HEK293 (cell line): Measurements from ENCODE around the gene BAIAP2.

Source experiments
- CTCF ChIA-PET: fragments of 350-600 bp; formaldehyde crosslinking; extraction: SDS; loops from one replicate; lab custom pipeline; 2021; ENCODE audit warnings: antibody characterized with exemption; lab: Yijun Ruan, JAX
- POLR2A ChIA-PET: fragments of 300-600 bp; formaldehyde crosslinking; extraction: SDS; loops from one replicate; lab custom pipeline; 2020; ENCODE audit warnings: antibody characterized with exemption, inconsistent platforms; lab: Yijun Ruan, JAX
- H3K27ac ChIP-seq: fragments of 200-500 bp; sonication (Bioruptor generic); 2 replicates; pipeline ENCODE4 v1.5.1; 2014; ENCODE audit warnings: low read depth, low read length, control low read depth, inconsistent platforms; ENCODE audit errors: extremely low read depth
- H3K36me3 ChIP-seq, 2 experiments: fragments of 200-500 bp in 1 of 2; sonication (Bioruptor generic) in 1 of 2; 1 replicate in 1 of 2; 2 replicates in 1 of 2; pipeline ENCODE4 v1.5.1; 2014 to 2017; ENCODE audit warnings: inconsistent platforms in 2 of 2, low read length in 2 of 2; ENCODE audit not compliant: control insufficient read depth in 2 of 2, insufficient read depth in 1 of 2
- H3K4me1 ChIP-seq: fragments of 200-500 bp; sonication (Bioruptor generic); 2 replicates; pipeline ENCODE4 v1.5.1; 2014; ENCODE audit warnings: mild to moderate bottlenecking, low read length, inconsistent platforms; ENCODE audit not compliant: control insufficient read depth, insufficient read depth
- H3K4me3 ChIP-seq: 2 replicates; pipeline ENCODE4 v1.5.1; 2011; ENCODE audit warnings: low read depth, mild to moderate bottlenecking, control low read depth, low read length, moderate library complexity
- H3K9me3 ChIP-seq: fragments of 200-500 bp; sonication (Bioruptor generic); 2 replicates; pipeline ENCODE4 v1.5.1; 2014; ENCODE audit warnings: low read depth, low read length, inconsistent platforms; ENCODE audit not compliant: control insufficient read depth, insufficient read depth
- GLIS2 ChIP-seq: fragments of 450-650 bp; formaldehyde crosslinking; IDR thresholded peaks from 2 replicates; pipeline ENCODE4 v1.5.1; 2016; ENCODE audit warnings: missing biosample characterization, missing genetic modification characterization
- OVOL3 ChIP-seq: fragments of 450-650 bp; formaldehyde crosslinking; IDR thresholded peaks from 2 replicates; pipeline ENCODE4 v1.5.1; 2016; ENCODE audit warnings: missing biosample characterization, missing genetic modification characterization
- SALL2 ChIP-seq: fragments of 450-650 bp; formaldehyde crosslinking; IDR thresholded peaks from 2 replicates; pipeline ENCODE4 v1.5.0; 2017; ENCODE audit warnings: missing biosample characterization, mild to moderate bottlenecking, missing genetic modification characterization, borderline replicate concordance
- SP2 ChIP-seq: fragments of 450-650 bp; formaldehyde crosslinking; IDR thresholded peaks from 2 replicates; pipeline ENCODE4 v1.5.1; 2016; ENCODE audit warnings: missing biosample characterization, missing genetic modification characterization
- ZBTB21 ChIP-seq: fragments of 450-650 bp; formaldehyde crosslinking; IDR thresholded peaks from 2 replicates; pipeline ENCODE4 v1.5.1; 2017; ENCODE audit warnings: missing biosample characterization, missing genetic modification characterization
- ZBTB26 ChIP-seq: fragments of 450-650 bp; formaldehyde crosslinking; optimal IDR thresholded peaks from 2 replicates; pipeline ENCODE3; 2016; ENCODE audit warnings: missing biosample characterization, mild to moderate bottlenecking, missing genetic modification characterization
- ZBTB44 ChIP-seq: fragments of 450-650 bp; IDR thresholded peaks from 2 replicates; pipeline ENCODE4 v1.5.1; 2018; ENCODE audit warnings: missing biosample characterization, mild to moderate bottlenecking, missing genetic modification characterization
- ZBTB49 ChIP-seq: fragments of 450-650 bp; formaldehyde crosslinking; IDR thresholded peaks from 2 replicates; pipeline ENCODE4 v1.5.1; 2016; ENCODE audit warnings: missing biosample characterization, missing genetic modification characterization, low read depth
- ZIC2 ChIP-seq: fragments of 450-650 bp; formaldehyde crosslinking; IDR thresholded peaks from 2 replicates; pipeline ENCODE4 v1.5.1; 2016; ENCODE audit warnings: missing biosample characterization, missing genetic modification characterization
- ZNF175 ChIP-seq: fragments of 450-650 bp; formaldehyde crosslinking; IDR thresholded peaks from 2 replicates; pipeline ENCODE4 v1.5.1; 2016; ENCODE audit warnings: missing biosample characterization, missing genetic modification characterization
- ZNF223 ChIP-seq: fragments of 450-650 bp; formaldehyde crosslinking; IDR thresholded peaks from 2 replicates; pipeline ENCODE4 v1.5.1; 2016; ENCODE audit warnings: missing biosample characterization, missing genetic modification characterization
- ZNF248 ChIP-seq: fragments of 450-650 bp; formaldehyde crosslinking; IDR thresholded peaks from 2 replicates; pipeline ENCODE4 v1.5.1; 2017; ENCODE audit warnings: missing biosample characterization, missing genetic modification characterization
- ZNF48 ChIP-seq: fragments of 450-650 bp; formaldehyde crosslinking; IDR thresholded peaks from 2 replicates; pipeline ENCODE4 v1.5.1; 2016; ENCODE audit warnings: missing biosample characterization, missing genetic modification characterization
- ZNF654 ChIP-seq: fragments of 450-650 bp; formaldehyde crosslinking; IDR thresholded peaks from 2 replicates; pipeline ENCODE4 v1.5.1; 2016; ENCODE audit warnings: low read depth, missing biosample characterization, missing genetic modification characterization
- ZNF701 ChIP-seq: fragments of 450-650 bp; formaldehyde crosslinking; IDR thresholded peaks from 2 replicates; pipeline ENCODE4 v1.5.1; 2016; ENCODE audit warnings: missing biosample characterization, missing genetic modification characterization
- ZNF776 ChIP-seq: fragments of 450-650 bp; formaldehyde crosslinking; IDR thresholded peaks from 2 replicates; pipeline ENCODE4 v1.5.0; 2017; ENCODE audit warnings: missing biosample characterization, missing genetic modification characterization, borderline replicate concordance
- TF ChIP-seq, protein P1 (sequence below): fragments of 450-650 bp; formaldehyde crosslinking; IDR thresholded peaks from 2 replicates; pipeline ENCODE4 v1.5.1; 2016; ENCODE audit warnings: missing biosample characterization, missing genetic modification characterization
- TF ChIP-seq, protein P2 (sequence below): fragments of 450-650 bp; formaldehyde crosslinking; IDR thresholded peaks from 2 replicates; pipeline ENCODE4 v1.5.1; 2016; ENCODE audit warnings: missing biosample characterization, missing genetic modification characterization

Gene BAIAP2

DNA sequence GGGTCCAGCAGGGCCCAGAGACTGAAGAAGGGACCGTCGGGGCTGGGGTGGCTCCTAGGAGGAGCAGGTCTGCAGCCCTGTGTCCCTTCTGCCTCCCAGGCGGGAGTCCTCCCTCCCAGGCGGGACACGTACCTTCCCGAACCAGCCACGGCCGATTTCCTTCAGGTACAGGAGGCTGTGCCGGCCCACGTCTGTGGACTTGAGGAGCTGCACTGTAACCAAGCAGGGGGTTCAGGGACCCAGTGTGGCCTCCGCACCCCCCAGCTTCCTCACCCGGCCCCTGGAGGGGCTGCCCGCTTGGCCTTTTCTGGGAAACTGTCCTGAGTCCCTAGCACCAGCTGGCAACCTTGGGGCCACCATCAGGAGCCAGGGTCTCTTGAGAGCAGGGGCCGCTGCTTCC, 93.4 kb downstream of the BAIAP2 start:
- Histone ChIP-seq H3K9me3 (no peaks in the 10 kb centered on the region), H3K4me3 (no peak overlapping the region), H3K27ac (no peak overlapping the region), H3K4me1 (no peaks in the 10 kb centered on the region), H3K36me3 (peaks cover 0 to 2% of the 10 kb centered on the region in 2 experiments; a peak in 1 of 3 replicates)
- CTCF ChIA-PET: interaction anchor here (0.6 kb wide), 1 partner anchor 24 kb away, joined by 3 read pairs; no protein-coding TSS in a partner anchor
- TF ChIP-seq ZBTB49 (tag by site-specific recombination) (no peak), ZNF175 (tag by site-specific recombination) (no peak), SP2 (no peak), ZNF654 (no peak), OVOL3 (no peak), SALL2 (tag by site-specific recombination) (no peak), ZNF48 (tag by site-specific recombination) (no peak), ZBTB44 (tag by site-specific recombination) (no peak), ZIC2 (no peak), ZNF701 (tag by site-specific recombination) (no peak), ZNF776 (tag by site-specific recombination) (no peak), ZBTB21 (tag by site-specific recombination) (no peak), ZBTB26 (tag by site-specific recombination) (no peak), ZNF223 (no peak), ZNF248 (tag by site-specific recombination) (no peak)
- TF ChIP-seq, protein P1, sequence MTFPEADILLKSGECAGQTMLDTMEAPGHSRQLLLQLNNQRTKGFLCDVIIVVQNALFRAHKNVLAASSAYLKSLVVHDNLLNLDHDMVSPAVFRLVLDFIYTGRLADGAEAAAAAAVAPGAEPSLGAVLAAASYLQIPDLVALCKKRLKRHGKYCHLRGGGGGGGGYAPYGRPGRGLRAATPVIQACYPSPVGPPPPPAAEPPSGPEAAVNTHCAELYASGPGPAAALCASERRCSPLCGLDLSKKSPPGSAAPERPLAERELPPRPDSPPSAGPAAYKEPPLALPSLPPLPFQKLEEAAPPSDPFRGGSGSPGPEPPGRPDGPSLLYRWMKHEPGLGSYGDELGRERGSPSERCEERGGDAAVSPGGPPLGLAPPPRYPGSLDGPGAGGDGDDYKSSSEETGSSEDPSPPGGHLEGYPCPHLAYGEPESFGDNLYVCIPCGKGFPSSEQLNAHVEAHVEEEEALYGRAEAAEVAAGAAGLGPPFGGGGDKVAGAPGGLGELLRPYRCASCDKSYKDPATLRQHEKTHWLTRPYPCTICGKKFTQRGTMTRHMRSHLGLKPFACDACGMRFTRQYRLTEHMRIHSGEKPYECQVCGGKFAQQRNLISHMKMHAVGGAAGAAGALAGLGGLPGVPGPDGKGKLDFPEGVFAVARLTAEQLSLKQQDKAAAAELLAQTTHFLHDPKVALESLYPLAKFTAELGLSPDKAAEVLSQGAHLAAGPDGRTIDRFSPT (tag by site-specific recombination): no peak
- TF ChIP-seq, protein P2, sequence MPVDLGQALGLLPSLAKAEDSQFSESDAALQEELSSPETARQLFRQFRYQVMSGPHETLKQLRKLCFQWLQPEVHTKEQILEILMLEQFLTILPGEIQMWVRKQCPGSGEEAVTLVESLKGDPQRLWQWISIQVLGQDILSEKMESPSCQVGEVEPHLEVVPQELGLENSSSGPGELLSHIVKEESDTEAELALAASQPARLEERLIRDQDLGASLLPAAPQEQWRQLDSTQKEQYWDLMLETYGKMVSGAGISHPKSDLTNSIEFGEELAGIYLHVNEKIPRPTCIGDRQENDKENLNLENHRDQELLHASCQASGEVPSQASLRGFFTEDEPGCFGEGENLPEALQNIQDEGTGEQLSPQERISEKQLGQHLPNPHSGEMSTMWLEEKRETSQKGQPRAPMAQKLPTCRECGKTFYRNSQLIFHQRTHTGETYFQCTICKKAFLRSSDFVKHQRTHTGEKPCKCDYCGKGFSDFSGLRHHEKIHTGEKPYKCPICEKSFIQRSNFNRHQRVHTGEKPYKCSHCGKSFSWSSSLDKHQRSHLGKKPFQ (tag by site-specific recombination): no peak
- TF ChIP-seq, all 188 proteins: peak for 0
- POLR2A ChIA-PET: no interaction called here

- no peaks in the 10 kb centered on the region for H3K9me3 ChIP-seq
- H3K4me3 ChIP-seq: no peak overlapping the region
- no peak overlapping the region for H3K27ac ChIP-seq
- CTCF ChIA-PET: interaction anchor here (1.6 kb wide), 1 partner anchor 13 kb away, joined by 6 read pairs; no protein-coding TSS in a partner anchor
- no peak for TF ChIP-seq GLIS2 (tag by site-specific recombination)
- TF ChIP-seq, protein P1 (tag by site-specific recombination): peak; percentile 50; the same call in 1 of the 2 replicates
- POLR2A ChIA-PET: no interaction called here
- H3K36me3 ChIP-seq: peaks cover 0 to 2% of the 10 kb centered on the region in 2 experiments; a peak in 1 of 3 replicates
- no peaks in the 10 kb centered on the region for H3K4me1 ChIP-seq
Measured at GRCh38 chr17:81128774-81129173, 93.8 kb downstream of the BAIAP2 start.
